Measurements from ENCODE around the gene ZNF467. TPM values are rescaled to one million over a fixed set of nuclear protein-coding genes. Genes with fewer than 3 reads are reported as not detected.

ZNF467 gene
- total and polyA plus RNA-seq, 2 donors (not counting 1 experiment from before 2014, with no cell fraction given), result 0.39 to 1.1 TPM

DNA sequence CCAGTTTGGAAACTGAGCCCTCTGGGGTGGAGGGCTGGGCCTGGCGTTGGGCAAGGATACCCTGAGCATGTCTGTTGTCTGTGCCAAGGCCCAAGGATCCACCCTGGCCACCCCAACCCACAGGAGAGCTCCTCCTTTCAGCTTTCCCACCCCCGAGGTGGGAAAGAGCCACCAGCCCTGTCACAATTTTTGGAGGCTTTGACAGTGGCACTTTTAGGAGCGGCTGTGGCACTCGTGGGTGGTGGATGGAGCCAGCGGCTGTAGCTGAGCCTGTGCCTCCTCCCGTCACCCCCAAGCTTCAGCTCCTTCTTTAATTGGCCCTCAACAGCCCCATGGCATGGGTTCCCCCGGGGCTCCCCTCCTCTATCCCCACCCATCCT is 46.6 kb upstream of the ZNF467 start:
- H4K20me1 ChIP-seq (ENCODE audit: control insufficient read depth, insufficient read depth, low read length, poor library complexity, severe bottlenecking), result no peaks in the 10 kb centered on the region
- no peak overlapping the region for H3K9ac ChIP-seq (ENCODE audit: low read length)
- no peaks in the 10 kb centered on the region for H3K9me3 ChIP-seq (ENCODE audit: control extremely low read depth in 1 of 3, control insufficient read depth in 2 of 3, insufficient read depth in 1 of 3, low read length in 2 of 3)
- H3K4me1 ChIP-seq (ENCODE audit: control insufficient read depth in 2 of 2, insufficient read depth in 2 of 2, low read length in 2 of 2), result no peaks in the 10 kb centered on the region
- H3K36me3 ChIP-seq (replicated peaks in 1 of 2; ENCODE audit: control extremely low read depth in 1 of 2, control insufficient read depth in 1 of 2, extremely low read depth in 1 of 2, insufficient read depth in 2 of 2, low read length in 1 of 2), result no peaks in the 10 kb centered on the region
- WGBS (ENCODE audit: insufficient coverage), result 93% methylated on average over 7 of the region's 7 CpGs
- H3K4me3 ChIP-seq (ENCODE audit: control extremely low read depth in 1 of 5, extremely low read depth in 1 of 5, insufficient read depth in 1 of 5, low read depth in 2 of 5, low read length in 4 of 5), result no peak overlapping the region
- H3K4me1 Mint-ChIP-seq, result no peaks in the 10 kb centered on the region
- ATAC-seq (ENCODE audit: low read depth) (no peak), DNase-seq (no peak)
- no peak overlapping the region for H3K4me2 ChIP-seq (replicated peaks; ENCODE audit: low read depth, low read length, poor library complexity, severe bottlenecking)
- H3K27ac ChIP-seq (ENCODE audit: low read length in 2 of 2), result no peak overlapping the region
- ChIA-PET CTCF (no interaction called here), POLR2A (no interaction called here)
- no peak overlapping the region for H2AFZ ChIP-seq (ENCODE audit: insufficient read depth, low read depth, low read length, poor library complexity, severe bottlenecking)
- H3K27me3 ChIP-seq (replicated peaks in 1 of 4; ENCODE audit: control extremely low read depth in 1 of 4, control insufficient read depth in 3 of 4, insufficient read depth in 4 of 4, low read length in 3 of 4), result no peaks in the 10 kb centered on the region
- no peaks in the 10 kb centered on the region for H3K9me3 Mint-ChIP-seq (ENCODE audit: insufficient read depth)
- peaks cover 3% of the 10 kb centered on the region for H3K27me3 Mint-ChIP-seq
- H3K27ac Mint-ChIP-seq, result no peak overlapping the region
- H3K79me2 ChIP-seq (ENCODE audit: control insufficient read depth, insufficient read depth, low read length), result no peaks in the 10 kb centered on the region
- no peak for TF ChIP-seq EZH2 (IDR thresholded peaks at IDR 0.05; ENCODE audit: borderline replicate concordance, insufficient read depth, low read depth, low read length, poor library complexity, severe bottlenecking)
- TF ChIP-seq, protein P1, sequence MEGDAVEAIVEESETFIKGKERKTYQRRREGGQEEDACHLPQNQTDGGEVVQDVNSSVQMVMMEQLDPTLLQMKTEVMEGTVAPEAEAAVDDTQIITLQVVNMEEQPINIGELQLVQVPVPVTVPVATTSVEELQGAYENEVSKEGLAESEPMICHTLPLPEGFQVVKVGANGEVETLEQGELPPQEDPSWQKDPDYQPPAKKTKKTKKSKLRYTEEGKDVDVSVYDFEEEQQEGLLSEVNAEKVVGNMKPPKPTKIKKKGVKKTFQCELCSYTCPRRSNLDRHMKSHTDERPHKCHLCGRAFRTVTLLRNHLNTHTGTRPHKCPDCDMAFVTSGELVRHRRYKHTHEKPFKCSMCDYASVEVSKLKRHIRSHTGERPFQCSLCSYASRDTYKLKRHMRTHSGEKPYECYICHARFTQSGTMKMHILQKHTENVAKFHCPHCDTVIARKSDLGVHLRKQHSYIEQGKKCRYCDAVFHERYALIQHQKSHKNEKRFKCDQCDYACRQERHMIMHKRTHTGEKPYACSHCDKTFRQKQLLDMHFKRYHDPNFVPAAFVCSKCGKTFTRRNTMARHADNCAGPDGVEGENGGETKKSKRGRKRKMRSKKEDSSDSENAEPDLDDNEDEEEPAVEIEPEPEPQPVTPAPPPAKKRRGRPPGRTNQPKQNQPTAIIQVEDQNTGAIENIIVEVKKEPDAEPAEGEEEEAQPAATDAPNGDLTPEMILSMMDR (IDR thresholded peaks at IDR 0.05), result no peak
- H3K4me3 Mint-ChIP-seq, result no peak overlapping the region
- intact Hi-C loops (cut with micrococcal nuclease), result no loop called here

DNA sequence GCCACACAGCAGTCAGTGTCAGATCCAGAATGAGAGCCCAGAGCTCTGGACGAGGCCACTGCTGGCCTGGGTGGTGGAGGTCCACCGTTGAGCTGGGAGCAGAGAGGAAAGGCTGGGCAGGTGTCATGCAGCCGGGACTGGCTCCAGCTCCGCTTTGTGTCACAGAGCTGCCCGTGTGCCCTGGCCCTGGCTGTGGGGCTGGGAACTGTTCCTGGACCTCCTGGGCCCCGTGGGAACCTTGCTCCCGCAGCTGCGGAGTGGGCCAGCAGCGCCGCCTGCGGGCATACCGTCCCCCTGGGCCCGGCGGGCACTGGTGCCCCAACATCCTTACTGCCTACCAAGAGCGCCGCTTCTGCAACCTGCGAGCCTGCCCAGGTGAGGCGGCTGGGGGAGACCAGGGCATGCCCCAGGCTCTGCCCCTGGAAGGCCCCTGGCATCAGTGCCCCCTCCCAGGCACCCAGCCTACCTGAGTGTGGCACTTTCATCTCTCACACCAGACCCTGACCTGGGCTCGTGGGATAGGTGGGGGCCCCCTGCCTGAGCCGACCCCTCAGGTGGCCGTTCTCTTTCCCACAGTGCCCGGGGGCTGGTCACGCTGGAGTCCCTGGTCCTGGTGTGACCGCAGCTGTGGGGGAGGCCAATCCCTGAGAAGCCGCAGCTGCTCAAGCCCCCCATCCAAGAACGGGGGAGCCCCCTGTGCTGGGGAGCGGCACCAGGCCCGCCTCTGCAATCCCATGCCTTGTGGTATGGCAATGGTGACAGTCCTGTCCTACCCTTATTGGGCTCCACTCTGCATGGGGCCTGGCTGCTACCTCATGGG is 46.0 kb upstream of the ZNF467 start:
- H3K4me3 Mint-ChIP-seq, result no peak overlapping the region

More for the DNA sequence above, 46.0 kb upstream of the ZNF467 start:
- Histone ChIP-seq H3K79me2 (ENCODE audit: control insufficient read depth, insufficient read depth, low read length) (no peaks in the 10 kb centered on the region), H3K27me3 (replicated peaks in 1 of 4; ENCODE audit: control extremely low read depth in 1 of 4, control insufficient read depth in 3 of 4, insufficient read depth in 4 of 4, low read length in 3 of 4) (no peaks in the 10 kb centered on the region), H3K9me3 (ENCODE audit: control extremely low read depth in 1 of 3, control insufficient read depth in 2 of 3, insufficient read depth in 1 of 3, low read length in 2 of 3) (no peaks in the 10 kb centered on the region), H4K20me1 (ENCODE audit: control insufficient read depth, insufficient read depth, low read length, poor library complexity, severe bottlenecking) (no peaks in the 10 kb centered on the region), H3K4me2 (replicated peaks; ENCODE audit: low read depth, low read length, poor library complexity, severe bottlenecking) (no peak overlapping the region), H3K36me3 (replicated peaks in 1 of 2; ENCODE audit: control extremely low read depth in 1 of 2, control insufficient read depth in 1 of 2, extremely low read depth in 1 of 2, insufficient read depth in 2 of 2, low read length in 1 of 2) (no peaks in the 10 kb centered on the region), H3K4me1 (ENCODE audit: control insufficient read depth in 2 of 2, insufficient read depth in 2 of 2, low read length in 2 of 2) (no peaks in the 10 kb centered on the region), H3K9ac (ENCODE audit: low read length) (no peak overlapping the region), H3K4me3 (ENCODE audit: control extremely low read depth in 1 of 5, extremely low read depth in 1 of 5, insufficient read depth in 1 of 5, low read depth in 2 of 5, low read length in 4 of 5) (no peak overlapping the region), H3K27ac (ENCODE audit: low read length in 2 of 2) (no peak overlapping the region), H2AFZ (ENCODE audit: insufficient read depth, low read depth, low read length, poor library complexity, severe bottlenecking) (no peak overlapping the region)
- ChIA-PET CTCF (no interaction called here), POLR2A (no interaction called here)
- no peak for TF ChIP-seq EZH2 (IDR thresholded peaks at IDR 0.05; ENCODE audit: borderline replicate concordance, insufficient read depth, low read depth, low read length, poor library complexity, severe bottlenecking)
- TF ChIP-seq, protein P1 (IDR thresholded peaks at IDR 0.05), result no peak
- DNase-seq (no peak), ATAC-seq (ENCODE audit: low read depth) (no peak)
- intact Hi-C loops (cut with micrococcal nuclease), result no loop called here
- H3K27me3 Mint-ChIP-seq, result peaks cover 3% of the 10 kb centered on the region
- H3K27ac Mint-ChIP-seq, result no peak overlapping the region
- 94% methylated on average over 26 of the region's 28 CpGs for WGBS (ENCODE audit: insufficient coverage)
- no peaks in the 10 kb centered on the region for H3K4me1 Mint-ChIP-seq
- H3K9me3 Mint-ChIP-seq (ENCODE audit: insufficient read depth), result no peaks in the 10 kb centered on the region

All from B cell (primary cell).